ENCODE measurements around the gene RADIL.

The RADIL gene

GRCh38 chr7:4882169-4883032 lies 1.1 kb downstream of the RADIL start:
- DNase-seq (ENCODE audit: extremely low read depth in 1 of 2, low read depth in 1 of 2): no peak

- DNase-seq (ENCODE audit: extremely low read depth in 1 of 2, low read depth in 1 of 2): no peak
Measured at GRCh38 chr7:4880218-4880617, 3.3 kb downstream of the RADIL start.

- no peak for DNase-seq (ENCODE audit: extremely low read depth in 1 of 2, low read depth in 1 of 2)
Measured at GRCh38 chr7:4879396-4880081, 4.0 kb downstream of the RADIL start.

GRCh38 chr7:4878336-4879335 lies 4.9 kb downstream of the RADIL start:
- no peak for DNase-seq (ENCODE audit: extremely low read depth in 1 of 2, low read depth in 1 of 2)

GRCh38 chr7:4876586-4876985 lies 6.9 kb downstream of the RADIL start:
- DNase-seq (ENCODE audit: extremely low read depth in 1 of 2, low read depth in 1 of 2): no peak

GRCh38 chr7:4875391-4875790 lies 8.1 kb downstream of the RADIL start:
- DNase-seq (ENCODE audit: extremely low read depth in 1 of 2, low read depth in 1 of 2): no peak

- no peak for DNase-seq (ENCODE audit: extremely low read depth in 1 of 2, low read depth in 1 of 2)
Measured at GRCh38 chr7:4873071-4873944, 10.2 kb downstream of the RADIL start.

GRCh38 chr7:4871930-4872675 lies 11.4 kb downstream of the RADIL start:
- no peak for DNase-seq (ENCODE audit: extremely low read depth in 1 of 2, low read depth in 1 of 2)

GRCh38 chr7:4871056-4871680 lies 12.3 kb downstream of the RADIL start:
- DNase-seq (ENCODE audit: extremely low read depth in 1 of 2, low read depth in 1 of 2): no peak

- no peak for DNase-seq (ENCODE audit: extremely low read depth in 1 of 2, low read depth in 1 of 2)
Measured at GRCh38 chr7:4868493-4868892, 15.0 kb downstream of the RADIL start.

GRCh38 chr7:4866528-4867496 lies 16.7 kb downstream of the RADIL start:
- DNase-seq (ENCODE audit: extremely low read depth in 1 of 2, low read depth in 1 of 2): no peak

- no peak for DNase-seq (ENCODE audit: extremely low read depth in 1 of 2, low read depth in 1 of 2)
Measured at GRCh38 chr7:4862156-4862555, 21.4 kb downstream of the RADIL start.

- peak in 1 of 2 donors; percentile 15 for DNase-seq (ENCODE audit: extremely low read depth in 1 of 2, low read depth in 1 of 2)
Measured at GRCh38 chr7:4861673-4862072, 21.8 kb downstream of the RADIL start, which contains the start of gene PAPOLB. PAPOLB (minus strand) TSS chr7:4862030; CDS start chr7:4861810, 220 bp downstream.

- no peak for DNase-seq (ENCODE audit: extremely low read depth in 1 of 2, low read depth in 1 of 2)
Measured at GRCh38 chr7:4861227-4861626, 22.3 kb downstream of the RADIL start.

- no peak for DNase-seq (ENCODE audit: extremely low read depth in 1 of 2, low read depth in 1 of 2)
Measured at GRCh38 chr7:4857189-4857588, 26.3 kb downstream of the RADIL start.

GRCh38 chr7:4856336-4857057 lies 27.0 kb downstream of the RADIL start:
- no peak for DNase-seq (ENCODE audit: extremely low read depth in 1 of 2, low read depth in 1 of 2)

GRCh38 chr7:4854916-4855315 lies 28.6 kb downstream of the RADIL start:
- DNase-seq (ENCODE audit: extremely low read depth in 1 of 2, low read depth in 1 of 2): no peak
